Rectal smooth muscle tissue (tissue), 1 donor: Measurements from ENCODE around the gene ZNF19.

ENCODE experiments used
- H3K27ac ChIP-seq: one replicate; pipeline ENCODE4 v1.7.0; 2013; ENCODE audit warnings: low read depth, low read length, inconsistent platforms
- H3K27me3 ChIP-seq: one replicate; pipeline ENCODE4 v1.7.0; 2013; ENCODE audit warnings: low read length; ENCODE audit not compliant: control insufficient read depth, insufficient read depth
- H3K36me3 ChIP-seq: one replicate; pipeline ENCODE4 v1.7.0; 2013; ENCODE audit warnings: low read length; ENCODE audit not compliant: control insufficient read depth, insufficient read depth
- H3K4me1 ChIP-seq: one replicate; pipeline ENCODE4 v1.7.0; 2013; ENCODE audit warnings: low read length; ENCODE audit not compliant: control insufficient read depth, insufficient read depth
- H3K4me3 ChIP-seq: one replicate; pipeline ENCODE4 v1.7.0; 2013; ENCODE audit warnings: low read length
- H3K9ac ChIP-seq: one replicate; pipeline ENCODE4 v1.7.0; 2013; ENCODE audit warnings: low read length

The ZNF19 gene

GRCh38 chr16:71480956-71481355 lies 8.2 kb downstream of the ZNF19 start:
- H3K27me3 ChIP-seq, result no peaks in the 10 kb centered on the region
- no peak overlapping the region for H3K4me3 ChIP-seq
- H3K36me3 ChIP-seq, result peaks cover 9% of the 10 kb centered on the region
- no peaks in the 10 kb centered on the region for H3K4me1 ChIP-seq
- no peak overlapping the region for H3K9ac ChIP-seq
- H3K27ac ChIP-seq, result no peak overlapping the region

- H3K9ac ChIP-seq, result no peak overlapping the region
- H3K4me3 ChIP-seq, result no peak overlapping the region
- H3K27me3 ChIP-seq, result no peaks in the 10 kb centered on the region
- H3K27ac ChIP-seq, result no peak overlapping the region
- no peaks in the 10 kb centered on the region for H3K4me1 ChIP-seq
- H3K36me3 ChIP-seq, result peaks cover 9% of the 10 kb centered on the region
Observed at GRCh38 chr16:71479420-71479819, 9.7 kb downstream of the ZNF19 start.

- no peak overlapping the region for H3K9ac ChIP-seq
- no peak overlapping the region for H3K4me3 ChIP-seq
- peaks cover 9% of the 10 kb centered on the region for H3K36me3 ChIP-seq
- H3K27me3 ChIP-seq, result no peaks in the 10 kb centered on the region
- H3K4me1 ChIP-seq, result no peaks in the 10 kb centered on the region
- no peak overlapping the region for H3K27ac ChIP-seq
Observed at GRCh38 chr16:71476457-71477124, 12.5 kb downstream of the ZNF19 start.

GRCh38 chr16:71474864-71475263 lies 14.3 kb downstream of the ZNF19 start:
- Histone ChIP-seq H3K36me3 (peaks cover 9% of the 10 kb centered on the region), H3K9ac (no peak overlapping the region), H3K4me1 (no peaks in the 10 kb centered on the region), H3K4me3 (no peak overlapping the region), H3K27me3 (no peaks in the 10 kb centered on the region), H3K27ac (no peak overlapping the region)

GRCh38 chr16:71473891-71474290 lies 15.2 kb downstream of the ZNF19 start:
- H3K9ac ChIP-seq, result no peak overlapping the region
- no peak overlapping the region for H3K4me3 ChIP-seq
- peaks cover 9% of the 10 kb centered on the region for H3K36me3 ChIP-seq
- no peaks in the 10 kb centered on the region for H3K4me1 ChIP-seq
- H3K27ac ChIP-seq, result no peak overlapping the region
- H3K27me3 ChIP-seq, result no peaks in the 10 kb centered on the region

GRCh38 chr16:71472931-71473330 lies 16.2 kb downstream of the ZNF19 start:
- H3K9ac ChIP-seq, result no peak overlapping the region
- H3K4me1 ChIP-seq, result no peaks in the 10 kb centered on the region
- peaks cover 1% of the 10 kb centered on the region for H3K36me3 ChIP-seq
- H3K27me3 ChIP-seq, result no peaks in the 10 kb centered on the region
- no peak overlapping the region for H3K27ac ChIP-seq
- no peak overlapping the region for H3K4me3 ChIP-seq

GRCh38 chr16:71472051-71472450 lies 17.1 kb downstream of the ZNF19 start:
- Histone ChIP-seq H3K9ac (no peak overlapping the region), H3K4me3 (no peak overlapping the region), H3K4me1 (no peaks in the 10 kb centered on the region), H3K27me3 (no peaks in the 10 kb centered on the region), H3K36me3 (no peaks in the 10 kb centered on the region), H3K27ac (no peak overlapping the region)

- Histone ChIP-seq H3K36me3 (no peaks in the 10 kb centered on the region), H3K4me3 (no peak overlapping the region), H3K9ac (no peak overlapping the region), H3K4me1 (no peaks in the 10 kb centered on the region), H3K27me3 (no peaks in the 10 kb centered on the region), H3K27ac (no peak overlapping the region)
Observed at GRCh38 chr16:71467810-71468209, 21.3 kb downstream of the ZNF19 start.

- H3K36me3 ChIP-seq, result no peaks in the 10 kb centered on the region
- H3K9ac ChIP-seq, result no peak overlapping the region
- peaks cover 6% of the 10 kb centered on the region for H3K4me1 ChIP-seq
- H3K4me3 ChIP-seq, result no peak overlapping the region
- no peaks in the 10 kb centered on the region for H3K27me3 ChIP-seq
- no peak overlapping the region for H3K27ac ChIP-seq
Observed at GRCh38 chr16:71464231-71464630, 24.9 kb downstream of the ZNF19 start.

GRCh38 chr16:71461686-71462648 lies 27.2 kb downstream of the ZNF19 start, which contains the start of gene ZNF23:
Gene ZNF23, minus strand, starts transcription at chr16:71462247. Its CDS starts 5,451 bp downstream, at chr16:71456796.
- Histone ChIP-seq H3K27me3 (no peaks in the 10 kb centered on the region), H3K36me3 (no peaks in the 10 kb centered on the region), H3K4me1 (peaks cover 6% of the 10 kb centered on the region), H3K27ac (peak within 1 kb of the TSS; percentile 91), H3K9ac (peak within 1 kb of the TSS; percentile 96), H3K4me3 (peak within 1 kb of the TSS; percentile 99)

- H3K9ac ChIP-seq, result no peak overlapping the region
- peaks cover 7% of the 10 kb centered on the region for H3K36me3 ChIP-seq
- no peak overlapping the region for H3K27ac ChIP-seq
- H3K27me3 ChIP-seq, result no peaks in the 10 kb centered on the region
- peaks cover 6% of the 10 kb centered on the region for H3K4me1 ChIP-seq
- peak overlapping the region; percentile 99 for H3K4me3 ChIP-seq
Observed at GRCh38 chr16:71460941-71461340, 28.2 kb downstream of the ZNF19 start.

- no peaks in the 10 kb centered on the region for H3K27me3 ChIP-seq
- H3K36me3 ChIP-seq, result peaks cover 7% of the 10 kb centered on the region
- no peak overlapping the region for H3K4me3 ChIP-seq
- H3K9ac ChIP-seq, result no peak overlapping the region
- peaks cover 6% of the 10 kb centered on the region for H3K4me1 ChIP-seq
- no peak overlapping the region for H3K27ac ChIP-seq
Observed at GRCh38 chr16:71460236-71460635, 28.9 kb downstream of the ZNF19 start.
